Type B pancreatic cell (in vitro differentiated cells): Measurements from ENCODE around the gene SSPN. TPM values are rescaled to one million over a fixed set of nuclear protein-coding genes. Genes with fewer than 3 reads are reported as not detected.

Source experiments
- DNase-seq: peaks from one replicate; pipeline ENCODE4 v3.0.0; 2021; ENCODE audit warnings: mixed read lengths; ENCODE audit not compliant: unreplicated experiment; ENCODE audit errors: extremely low spot score
- H3K27ac Mint-ChIP-seq: 2 replicates; pipeline ENCODE4 v1.8.0; 2021; ENCODE audit warnings: mild to moderate bottlenecking, mixed read lengths
- H3K27me3 Mint-ChIP-seq: 2 replicates; pipeline ENCODE4 v1.8.0; 2021; ENCODE audit warnings: mixed read lengths
- H3K36me3 Mint-ChIP-seq: 2 replicates; pipeline ENCODE4 v1.8.0; 2021; ENCODE audit warnings: mixed read lengths
- H3K4me1 Mint-ChIP-seq: one replicate; pipeline ENCODE4 v1.8.0; 2021; ENCODE audit warnings: mixed read lengths; ENCODE audit not compliant: unreplicated experiment
- H3K4me3 Mint-ChIP-seq: 2 replicates; pipeline ENCODE4 v1.8.0; 2021; ENCODE audit warnings: mild to moderate bottlenecking, mixed read lengths
- H3K9me3 Mint-ChIP-seq: 2 replicates; pipeline ENCODE4 v1.8.0; 2021; ENCODE audit warnings: mixed read lengths
- CTCF ChIP-seq: fragments of 200-600 bp; sonication (generic); conservative IDR thresholded peaks from 2 replicates; pipeline ENCODE4 v1.5.0; 2021; ENCODE audit warnings: antibody characterized with exemption, mild to moderate bottlenecking
- total RNA-seq: library from RNA; stranded (reverse); gene quantifications from 2 replicates; pipeline ENCODE4 v1.2.1, GENCODE V29; 2021; ENCODE audit warnings: low replicate concordance

The SSPN gene
- total RNA-seq, 1 donor from 2014 or later, result 11.3 TPM

- no peak for TF ChIP-seq CTCF
- Mint-ChIP-seq H3K4me1 (no peaks in the 10 kb centered on the region), H3K9me3 (no peaks in the 10 kb centered on the region), H3K27ac (no peak overlapping the region), H3K27me3 (peaks cover 43% of the 10 kb centered on the region), H3K4me3 (no peak overlapping the region), H3K36me3 (no peaks in the 10 kb centered on the region)
- no peak for DNase-seq
These were observed 18.1 kb upstream of the SSPN start for GRCh38 chr12:26177283-26177682.

- Mint-ChIP-seq H3K4me3 (no peak overlapping the region), H3K9me3 (no peaks in the 10 kb centered on the region), H3K4me1 (no peaks in the 10 kb centered on the region), H3K27me3 (peaks cover 38% of the 10 kb centered on the region), H3K36me3 (no peaks in the 10 kb centered on the region), H3K27ac (no peak overlapping the region)
- TF ChIP-seq CTCF, result no peak
- DNase-seq, result no peak
These were observed 15.5 kb upstream of the SSPN start for GRCh38 chr12:26179826-26180225.

DNA sequence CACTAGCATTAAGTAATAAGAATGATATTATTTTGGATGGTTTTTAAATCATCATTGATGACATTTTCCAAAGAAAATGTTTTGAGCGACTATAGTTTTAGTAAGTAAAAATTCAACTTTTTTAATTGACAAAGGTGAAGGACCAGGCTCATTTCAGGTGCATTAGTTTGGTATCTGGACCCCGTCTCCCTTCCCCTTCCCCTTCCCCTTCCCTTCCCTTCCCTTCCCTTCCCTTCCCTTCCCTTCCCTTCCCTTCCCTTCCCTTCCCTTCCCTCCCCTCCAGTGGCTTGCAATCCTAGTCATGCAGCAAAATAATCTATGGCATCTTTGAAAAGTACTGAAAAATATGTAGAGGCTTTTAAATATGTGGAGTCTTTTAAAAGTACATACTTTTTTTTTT, 13.0 kb upstream of the SSPN start:
- H3K27me3 Mint-ChIP-seq, result peaks cover 33% of the 10 kb centered on the region
- H3K4me3 Mint-ChIP-seq, result no peak overlapping the region
- TF ChIP-seq CTCF, result no peak
- H3K27ac Mint-ChIP-seq, result no peak overlapping the region
- peaks cover 4% of the 10 kb centered on the region for H3K9me3 Mint-ChIP-seq
- no peaks in the 10 kb centered on the region for H3K4me1 Mint-ChIP-seq
- H3K36me3 Mint-ChIP-seq, result no peaks in the 10 kb centered on the region
- no peak for DNase-seq

- Mint-ChIP-seq H3K9me3 (peaks cover 4% of the 10 kb centered on the region), H3K27me3 (peaks cover 20% of the 10 kb centered on the region), H3K4me1 (no peaks in the 10 kb centered on the region), H3K27ac (peak overlapping the region; percentile 34), H3K36me3 (no peaks in the 10 kb centered on the region), H3K4me3 (no peak overlapping the region)
- TF ChIP-seq CTCF, result no peak
- no peak for DNase-seq
These were observed 9.6 kb upstream of the SSPN start for GRCh38 chr12:26185532-26186320.

- Mint-ChIP-seq H3K36me3 (no peaks in the 10 kb centered on the region), H3K4me3 (no peak overlapping the region), H3K27me3 (peaks cover 14% of the 10 kb centered on the region), H3K9me3 (peaks cover 4% of the 10 kb centered on the region), H3K27ac (no peak overlapping the region), H3K4me1 (no peaks in the 10 kb centered on the region)
- no peak for TF ChIP-seq CTCF
- no peak for DNase-seq
These were observed 8.2 kb upstream of the SSPN start for GRCh38 chr12:26187014-26187798.
